ENCODE results near the gene SH3D19.

The SH3D19 gene

GRCh38 chr4:151356510-151356909 lies 31.1 kb upstream of the SH3D19 start:
- no peak overlapping the region for H3K4me3 ChIP-seq (ENCODE audit: low read length)
- no peak for DNase-seq (ENCODE audit: low read depth)
- no peak for TF ChIP-seq CTCF (conservative IDR thresholded peaks at IDR 0.05; ENCODE audit: low read depth, low read length)

- no peak for TF ChIP-seq CTCF (conservative IDR thresholded peaks at IDR 0.05; ENCODE audit: low read depth, low read length)
- H3K4me3 ChIP-seq (ENCODE audit: low read length), result no peak overlapping the region
- no peak for DNase-seq (ENCODE audit: low read depth)
Measured at GRCh38 chr4:151355155-151355554, 29.8 kb upstream of the SH3D19 start.

- H3K4me3 ChIP-seq (ENCODE audit: low read length), result no peak overlapping the region
- DNase-seq (ENCODE audit: low read depth), result no peak
- TF ChIP-seq CTCF (conservative IDR thresholded peaks at IDR 0.05; ENCODE audit: low read depth, low read length), result no peak
Measured at GRCh38 chr4:151347490-151348235, 22.3 kb upstream of the SH3D19 start.

DNA sequence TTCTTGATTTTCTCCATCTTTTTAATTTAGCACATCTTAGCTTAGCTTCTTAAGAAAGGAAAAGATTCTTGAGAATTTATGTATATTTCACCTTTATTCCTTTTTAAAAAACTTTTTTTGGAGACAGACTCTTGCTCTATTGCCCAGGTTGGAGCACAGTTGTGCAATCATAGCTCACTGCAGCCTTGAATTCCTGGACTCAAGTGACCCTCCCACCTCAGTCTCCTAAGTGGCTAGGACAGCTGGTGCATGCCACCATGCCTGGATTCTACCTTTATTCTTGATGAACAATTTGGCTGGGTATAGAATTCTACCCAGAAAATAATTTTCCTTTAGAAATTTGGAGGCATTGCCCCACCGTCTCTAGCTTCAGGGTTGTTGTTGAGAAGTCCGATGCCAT lies 19.5 kb upstream of the SH3D19 start:
- DNase-seq (ENCODE audit: low read depth), result no peak
- TF ChIP-seq CTCF (conservative IDR thresholded peaks at IDR 0.05; ENCODE audit: low read depth, low read length), result no peak
- no peak overlapping the region for H3K4me3 ChIP-seq (ENCODE audit: low read length)

- no peak for DNase-seq (ENCODE audit: low read depth)
- H3K4me3 ChIP-seq (ENCODE audit: low read length), result no peak overlapping the region
- TF ChIP-seq CTCF (conservative IDR thresholded peaks at IDR 0.05; ENCODE audit: low read depth, low read length), result no peak
Measured at GRCh38 chr4:151340751-151341385, 15.5 kb upstream of the SH3D19 start.

DNA sequence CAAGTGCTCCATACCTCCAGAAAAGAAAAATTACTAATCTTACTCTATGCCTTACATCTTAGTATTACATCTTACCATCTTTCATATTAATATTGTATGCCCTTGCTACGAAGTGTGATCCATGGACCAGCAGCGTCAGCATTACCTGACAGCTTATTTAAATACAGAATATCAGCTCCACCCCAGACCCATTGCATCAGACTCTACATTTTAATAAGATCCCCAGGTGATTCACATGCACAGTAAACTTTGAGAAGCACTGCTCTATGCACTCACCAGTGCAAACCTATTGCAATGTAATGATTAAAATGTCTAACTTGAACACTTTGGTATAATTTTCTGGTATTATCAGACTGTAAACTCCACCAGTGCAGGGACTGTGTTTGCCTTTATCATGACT lies 14.1 kb upstream of the SH3D19 start:
- no peak overlapping the region for H3K4me3 ChIP-seq (ENCODE audit: low read length)
- TF ChIP-seq CTCF (conservative IDR thresholded peaks at IDR 0.05; ENCODE audit: low read depth, low read length), result no peak
- no peak for DNase-seq (ENCODE audit: low read depth)
